GM12878 (cell line): Measurements from ENCODE around the gene TXNL4A. TPM values are rescaled to one million over a fixed set of nuclear protein-coding genes. Genes with fewer than 3 reads are reported as not detected.

ENCODE experiments used
- BACH1 ChIP-seq: fragments of 450-650 bp; IDR thresholded peaks from 2 replicates; pipeline ENCODE4 v1.6.1; 2017; ENCODE audit warnings: mild to moderate bottlenecking, borderline replicate concordance
- BCL11A ChIP-seq: IDR thresholded peaks from 2 replicates; pipeline ENCODE4 v1.6.1; 2011; ENCODE audit warnings: low read depth, low read length
- CBFB ChIP-seq: IDR thresholded peaks from 2 replicates; pipeline ENCODE4 v1.6.1; 2016; ENCODE audit warnings: antibody characterized with exemption, low read depth
- CEBPB ChIP-seq, 2 experiments: fragments of 150-350 bp in 1 of 2; IDR thresholded peaks; 2 replicates each; pipeline ENCODE4 v1.6.1; 2012 to 2014; ENCODE audit warnings: low read depth in 2 of 2, low read length in 2 of 2, borderline replicate concordance in 1 of 2, inconsistent platforms in 1 of 2
- CREB1 ChIP-seq: IDR thresholded peaks from 2 replicates; pipeline ENCODE4 v1.6.1; 2012; ENCODE audit warnings: low read depth, mild to moderate bottlenecking, inconsistent platforms
- GABPA ChIP-seq: IDR thresholded peaks from 2 replicates; pipeline ENCODE4 v1.6.1; 2014; ENCODE audit warnings: antibody characterized with exemption, low read depth, mild to moderate bottlenecking, inconsistent platforms
- NR2C2 ChIP-seq: IDR thresholded peaks from 2 replicates; pipeline ENCODE4 v1.6.1; 2011; ENCODE audit warnings: borderline replicate concordance, low read depth; ENCODE audit not compliant: control insufficient read depth, insufficient read length
- POLR2AphosphoS5 ChIP-seq: IDR thresholded peaks from 2 replicates; pipeline ENCODE4 v1.6.1; 2011; ENCODE audit warnings: mild to moderate bottlenecking, low read length, inconsistent platforms
- RAD51 ChIP-seq: fragments of 450-650 bp; IDR thresholded peaks from 2 replicates; pipeline ENCODE4 v1.6.1; 2016; ENCODE audit warnings: moderate library complexity, mild to moderate bottlenecking, inconsistent platforms
- SIN3A ChIP-seq: IDR thresholded peaks from 2 replicates; pipeline ENCODE4 v1.6.1; 2012; ENCODE audit warnings: low read depth, low read length, improper control_type of control experiment
- TAF1 ChIP-seq: IDR thresholded peaks from 2 replicates; pipeline ENCODE4 v1.6.1; 2011; ENCODE audit warnings: mild to moderate bottlenecking, low read depth, low read length, borderline replicate concordance
- polyA plus RNA-seq, 11 experiments: library from polyadenylated mRNA; depleted of rRNA in 4 of 11; unstranded in 6 of 11; stranded (reverse) in 5 of 11; fragments of >200 nt; fragmentation: Nextera tagmentation in 4 of 11; fragmentation: Illumina TruSeq in 1 of 11; extraction: Ambion mirVana in 4 of 11; extraction: Trizol in 1 of 11; gene quantifications; 1 replicate in 1 of 11; 2 replicates in 10 of 11; pipeline versions ENCODE4 v1.2.1 to v1.2.3, GENCODE V29; 2011 to 2016; ENCODE audit warnings: inconsistent platforms in 2 of 11, missing spikeins in 2 of 11, low read depth in 1 of 11
- total RNA-seq, 4 experiments: library from RNA; depleted of rRNA in 3 of 4; stranded (reverse); fragments of >200 nt in 3 of 4; fragmentation: Illumina TruSeq in 1 of 4; extraction: Trizol in 1 of 4; gene quantifications; 2 replicates each; pipeline versions ENCODE4 v1.2.1 to v1.2.3, GENCODE V29; 2013 to 2021
- TF ChIP-seq, protein P1 (sequence below): fragments of 450-650 bp; IDR thresholded peaks from 2 replicates; pipeline ENCODE4 v1.6.1; 2014; ENCODE audit warnings: mild to moderate bottlenecking

TXNL4A gene
- total and polyA plus RNA-seq, 10 of the 15 experiments (the other 5 are each of a cell fraction or from before 2014, with no cell fraction given), result 38.4 to 329 (median 128) TPM

- TF ChIP-seq POLR2AphosphoS5, result no peak
- no peak for TF ChIP-seq RAD51
- TF ChIP-seq BCL11A, result no peak
- TF ChIP-seq, protein P1, sequence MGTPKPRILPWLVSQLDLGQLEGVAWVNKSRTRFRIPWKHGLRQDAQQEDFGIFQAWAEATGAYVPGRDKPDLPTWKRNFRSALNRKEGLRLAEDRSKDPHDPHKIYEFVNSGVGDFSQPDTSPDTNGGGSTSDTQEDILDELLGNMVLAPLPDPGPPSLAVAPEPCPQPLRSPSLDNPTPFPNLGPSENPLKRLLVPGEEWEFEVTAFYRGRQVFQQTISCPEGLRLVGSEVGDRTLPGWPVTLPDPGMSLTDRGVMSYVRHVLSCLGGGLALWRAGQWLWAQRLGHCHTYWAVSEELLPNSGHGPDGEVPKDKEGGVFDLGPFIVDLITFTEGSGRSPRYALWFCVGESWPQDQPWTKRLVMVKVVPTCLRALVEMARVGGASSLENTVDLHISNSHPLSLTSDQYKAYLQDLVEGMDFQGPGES, result no peak
- no peak for TF ChIP-seq TAF1
- TF ChIP-seq CBFB, result no peak
- no peak for TF ChIP-seq BACH1
- no peak for TF ChIP-seq GABPA
- TF ChIP-seq CREB1, result no peak
- no peak for TF ChIP-seq CEBPB (IDR thresholded peaks at IDR 0.05; ENCODE audit: borderline replicate concordance in 1 of 2, low read depth in 2 of 2, low read length in 2 of 2)
- TF ChIP-seq NR2C2, result no peak
- TF ChIP-seq SIN3A, result no peak
- TF ChIP-seq, all 136 proteins: peak for 0
These were observed 41.2 kb downstream of the TXNL4A start (continued) for GRCh38 chr18:79947054-79947755.
